Measurements from ENCODE around the gene KLHDC7A. TPM values are rescaled to one million over a fixed set of nuclear protein-coding genes. Genes with fewer than 3 reads are reported as not detected.

KLHDC7A gene
- polyA plus RNA-seq, 1 donor from 2014 or later, result 0.04 TPM

GRCh38 chr1:18533259-18533658, 52.5 kb downstream of the KLHDC7A start:
- Histone ChIP-seq H3K9ac (ENCODE audit: low read length) (no peak overlapping the region), H3K9me2 (ENCODE audit: insufficient read depth, low read length) (no peaks in the 10 kb centered on the region), H3K4me2 (ENCODE audit: low read length) (no peak overlapping the region), H3K27me3 (ENCODE audit: insufficient read depth, low read depth, low read length) (no peaks in the 10 kb centered on the region), H3F3A (ENCODE audit: insufficient read depth, low read length, poor library complexity, severe bottlenecking) (no peaks in the 10 kb centered on the region), H3K79me2 (replicated peaks; ENCODE audit: insufficient read depth, low read length) (no peaks in the 10 kb centered on the region), H2AFZ (ENCODE audit: low read depth, low read length) (no peak overlapping the region), H4K20me1 (ENCODE audit: insufficient read depth) (no peaks in the 10 kb centered on the region), H3K36me3 (ENCODE audit: insufficient read depth, low read length) (no peaks in the 10 kb centered on the region), H3K9me3 (ENCODE audit: low read length) (no peaks in the 10 kb centered on the region), H3K27ac (ENCODE audit: low read length) (no peak overlapping the region), H3K4me3 (ENCODE audit: low read length) (no peak overlapping the region)
- TF ChIP-seq EP300 (conservative IDR thresholded peaks at IDR 0.05; ENCODE audit: poor library complexity, severe bottlenecking) (no peak), RAD21 (conservative IDR thresholded peaks at IDR 0.05) (no peak), POLR2AphosphoS5 (IDR thresholded peaks at IDR 0.05) (no peak), TAF1 (IDR thresholded peaks at IDR 0.05; ENCODE audit: low read depth) (no peak), CTCF (IDR thresholded peaks at IDR 0.05; ENCODE audit: poor library complexity, severe bottlenecking) (no peak), SMC3 (conservative IDR thresholded peaks at IDR 0.05; ENCODE audit: poor library complexity) (no peak), EZH2 (IDR thresholded peaks at IDR 0.05; ENCODE audit: borderline replicate concordance, insufficient read depth, low read length, poor library complexity, severe bottlenecking) (no peak), MXI1 (conservative IDR thresholded peaks at IDR 0.05; ENCODE audit: poor library complexity, severe bottlenecking) (no peak), REST (IDR thresholded peaks at IDR 0.05; ENCODE audit: borderline replicate concordance) (no peak)

- Histone ChIP-seq H3K9me2 (ENCODE audit: insufficient read depth, low read length) (no peaks in the 10 kb centered on the region), H3K79me2 (replicated peaks; ENCODE audit: insufficient read depth, low read length) (no peaks in the 10 kb centered on the region), H2AFZ (ENCODE audit: low read depth, low read length) (no peak overlapping the region), H3K36me3 (ENCODE audit: insufficient read depth, low read length) (no peaks in the 10 kb centered on the region), H3K27me3 (ENCODE audit: insufficient read depth, low read depth, low read length) (no peaks in the 10 kb centered on the region), H3K9ac (ENCODE audit: low read length) (no peak overlapping the region), H4K20me1 (ENCODE audit: insufficient read depth) (no peaks in the 10 kb centered on the region), H3F3A (ENCODE audit: insufficient read depth, low read length, poor library complexity, severe bottlenecking) (no peaks in the 10 kb centered on the region), H3K4me2 (ENCODE audit: low read length) (no peak overlapping the region), H3K4me3 (ENCODE audit: low read length) (no peak overlapping the region), H3K9me3 (ENCODE audit: low read length) (no peaks in the 10 kb centered on the region), H3K27ac (ENCODE audit: low read length) (no peak overlapping the region)
- TF ChIP-seq CTCF (IDR thresholded peaks at IDR 0.05; ENCODE audit: poor library complexity, severe bottlenecking) (no peak), MXI1 (conservative IDR thresholded peaks at IDR 0.05; ENCODE audit: poor library complexity, severe bottlenecking) (no peak), EP300 (conservative IDR thresholded peaks at IDR 0.05; ENCODE audit: poor library complexity, severe bottlenecking) (no peak), RAD21 (conservative IDR thresholded peaks at IDR 0.05) (no peak), EZH2 (IDR thresholded peaks at IDR 0.05; ENCODE audit: borderline replicate concordance, insufficient read depth, low read length, poor library complexity, severe bottlenecking) (no peak)
Observed at GRCh38 chr1:18534810-18535205, 54.1 kb downstream of the KLHDC7A start.

Small RNAs within 50 kb of the gene (small RNA-seq; reads per million reads assigned to genes)
- gene DYNLL1P3, result 0 reads per million in 3 experiments

Other genes starting within 250 kb of the KLHDC7A start
- gene PAX7, start 149.9 kb downstream of the KLHDC7A start, polyA plus RNA-seq, result not detected in 2 replicates